Measurements from ENCODE around the gene PAK5.
A peak's percentile ranks its signal among the peaks of the same experiment; 100 is the strongest.

PAK5 gene

GRCh38 chr20:9630554-9630953 is 208.3 kb downstream of the PAK5 start:
- ATAC-seq (ENCODE audit: low read depth) = no peak
- Histone ChIP-seq H3K27ac (ENCODE audit: poor library complexity, severe bottlenecking) (no peak overlapping the region), H3K4me3 (ENCODE audit: severe bottlenecking) (no peak overlapping the region), H3K27me3 (ENCODE audit: insufficient read depth, poor library complexity, severe bottlenecking) (no peaks in the 10 kb centered on the region), H3K4me1 (ENCODE audit: insufficient read depth, poor library complexity, severe bottlenecking) (no peaks in the 10 kb centered on the region), H3K9me3 (ENCODE audit: severe bottlenecking) (no peaks in the 10 kb centered on the region), H3K36me3 (ENCODE audit: low read depth) (no peaks in the 10 kb centered on the region)
- TF ChIP-seq CTCF (IDR thresholded peaks at IDR 0.05; ENCODE audit: poor library complexity, severe bottlenecking) = no peak
- DNase-seq (ENCODE audit: low spot score) = no peak

GRCh38 chr20:9629831-9630230 is 209.0 kb downstream of the PAK5 start:
- Histone ChIP-seq H3K27ac (ENCODE audit: poor library complexity, severe bottlenecking) (no peak overlapping the region), H3K4me3 (ENCODE audit: severe bottlenecking) (no peak overlapping the region), H3K9me3 (ENCODE audit: severe bottlenecking) (no peaks in the 10 kb centered on the region), H3K36me3 (ENCODE audit: low read depth) (no peaks in the 10 kb centered on the region), H3K27me3 (ENCODE audit: insufficient read depth, poor library complexity, severe bottlenecking) (no peaks in the 10 kb centered on the region), H3K4me1 (ENCODE audit: insufficient read depth, poor library complexity, severe bottlenecking) (no peaks in the 10 kb centered on the region)
- ATAC-seq (ENCODE audit: low read depth) = no peak
- TF ChIP-seq CTCF (IDR thresholded peaks at IDR 0.05; ENCODE audit: poor library complexity, severe bottlenecking) = no peak
- no peak for DNase-seq (ENCODE audit: low spot score)

- no peak for ATAC-seq (ENCODE audit: low read depth)
- TF ChIP-seq CTCF (IDR thresholded peaks at IDR 0.05; ENCODE audit: poor library complexity, severe bottlenecking) = no peak
- no peaks in the 10 kb centered on the region for H3K4me1 ChIP-seq (ENCODE audit: insufficient read depth, poor library complexity, severe bottlenecking)
- H3K4me3 ChIP-seq (ENCODE audit: severe bottlenecking) = no peak overlapping the region
- DNase-seq (ENCODE audit: low spot score) = no peak
- no peaks in the 10 kb centered on the region for H3K9me3 ChIP-seq (ENCODE audit: severe bottlenecking)
- H3K27me3 ChIP-seq (ENCODE audit: insufficient read depth, poor library complexity, severe bottlenecking) = no peaks in the 10 kb centered on the region
- H3K36me3 ChIP-seq (ENCODE audit: low read depth) = no peaks in the 10 kb centered on the region
- no peak overlapping the region for H3K27ac ChIP-seq (ENCODE audit: poor library complexity, severe bottlenecking)
These were observed 210.3 kb downstream of the PAK5 start for GRCh38 chr20:9628589-9628988.

- TF ChIP-seq CTCF (IDR thresholded peaks at IDR 0.05; ENCODE audit: poor library complexity, severe bottlenecking) = no peak
- ATAC-seq (ENCODE audit: low read depth) = peak; percentile 21; the same call in 1 of the 3 replicates
- H3K27ac ChIP-seq (ENCODE audit: poor library complexity, severe bottlenecking) = no peak overlapping the region
These were observed 210.7 kb downstream of the PAK5 start for GRCh38 chr20:9628141-9628540.

GRCh38 chr20:9627219-9627618 is 211.7 kb downstream of the PAK5 start:
- no peak for DNase-seq (ENCODE audit: low spot score)
- no peak for ATAC-seq (ENCODE audit: low read depth)
- H3K36me3 ChIP-seq (ENCODE audit: low read depth) = no peaks in the 10 kb centered on the region
- H3K4me1 ChIP-seq (ENCODE audit: insufficient read depth, poor library complexity, severe bottlenecking) = no peaks in the 10 kb centered on the region
- no peak overlapping the region for H3K27ac ChIP-seq (ENCODE audit: poor library complexity, severe bottlenecking)
- TF ChIP-seq CTCF (IDR thresholded peaks at IDR 0.05; ENCODE audit: poor library complexity, severe bottlenecking) = no peak
- no peaks in the 10 kb centered on the region for H3K9me3 ChIP-seq (ENCODE audit: severe bottlenecking)
- H3K4me3 ChIP-seq (ENCODE audit: severe bottlenecking) = no peak overlapping the region
- no peaks in the 10 kb centered on the region for H3K27me3 ChIP-seq (ENCODE audit: insufficient read depth, poor library complexity, severe bottlenecking)

More at GRCh38 chr20:9628141-9628540, 210.7 kb downstream of the PAK5 start:
- Histone ChIP-seq H3K36me3 (ENCODE audit: low read depth) (no peaks in the 10 kb centered on the region), H3K9me3 (ENCODE audit: severe bottlenecking) (no peaks in the 10 kb centered on the region), H3K4me1 (ENCODE audit: insufficient read depth, poor library complexity, severe bottlenecking) (no peaks in the 10 kb centered on the region), H3K27me3 (ENCODE audit: insufficient read depth, poor library complexity, severe bottlenecking) (no peaks in the 10 kb centered on the region), H3K4me3 (ENCODE audit: severe bottlenecking) (no peak overlapping the region)
- no peak for DNase-seq (ENCODE audit: low spot score)
